Measurements from ENCODE around the gene RTEL1.

DNA sequence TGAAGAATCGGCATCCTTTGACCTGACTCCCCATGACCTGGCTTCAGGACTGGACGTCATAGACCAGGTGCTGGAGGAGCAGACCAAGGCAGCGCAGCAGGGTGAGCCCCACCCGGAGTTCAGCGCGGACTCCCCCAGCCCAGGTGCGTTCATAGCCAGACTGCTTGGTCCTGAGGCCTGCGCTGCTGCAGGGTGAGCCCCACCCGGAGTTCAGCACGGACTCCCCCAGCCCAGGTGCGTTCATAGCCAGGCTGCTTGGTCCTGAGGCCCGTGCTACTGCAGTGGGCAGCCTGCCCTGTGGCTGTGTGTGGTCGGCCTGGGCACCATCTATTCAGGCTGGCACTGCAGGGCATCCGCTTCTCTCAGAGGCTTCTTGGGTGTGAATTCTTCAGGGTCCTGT lies 15.8 kb downstream of the RTEL1 start:
- TF ChIP-seq POLR2A (IDR thresholded peaks at IDR 0.05; ENCODE audit: borderline replicate concordance, extremely low read depth, insufficient read depth, insufficient read length), result no peak
- no peak for TF ChIP-seq ZNF274 (IDR thresholded peaks at IDR 0.05; ENCODE audit: low read depth, low read length)
- TF ChIP-seq, protein P1, sequence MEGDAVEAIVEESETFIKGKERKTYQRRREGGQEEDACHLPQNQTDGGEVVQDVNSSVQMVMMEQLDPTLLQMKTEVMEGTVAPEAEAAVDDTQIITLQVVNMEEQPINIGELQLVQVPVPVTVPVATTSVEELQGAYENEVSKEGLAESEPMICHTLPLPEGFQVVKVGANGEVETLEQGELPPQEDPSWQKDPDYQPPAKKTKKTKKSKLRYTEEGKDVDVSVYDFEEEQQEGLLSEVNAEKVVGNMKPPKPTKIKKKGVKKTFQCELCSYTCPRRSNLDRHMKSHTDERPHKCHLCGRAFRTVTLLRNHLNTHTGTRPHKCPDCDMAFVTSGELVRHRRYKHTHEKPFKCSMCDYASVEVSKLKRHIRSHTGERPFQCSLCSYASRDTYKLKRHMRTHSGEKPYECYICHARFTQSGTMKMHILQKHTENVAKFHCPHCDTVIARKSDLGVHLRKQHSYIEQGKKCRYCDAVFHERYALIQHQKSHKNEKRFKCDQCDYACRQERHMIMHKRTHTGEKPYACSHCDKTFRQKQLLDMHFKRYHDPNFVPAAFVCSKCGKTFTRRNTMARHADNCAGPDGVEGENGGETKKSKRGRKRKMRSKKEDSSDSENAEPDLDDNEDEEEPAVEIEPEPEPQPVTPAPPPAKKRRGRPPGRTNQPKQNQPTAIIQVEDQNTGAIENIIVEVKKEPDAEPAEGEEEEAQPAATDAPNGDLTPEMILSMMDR (IDR thresholded peaks at IDR 0.05 in 2 of 3, conservative IDR thresholded peaks at IDR 0.05 in 1 of 3; ENCODE audit: borderline replicate concordance in 1 of 3, insufficient read depth in 1 of 3, low read depth in 2 of 3, low read length in 2 of 3), result no peak
- TF ChIP-seq ELF1 (IDR thresholded peaks at IDR 0.05; ENCODE audit: borderline replicate concordance, low read depth), result no peak
- TF ChIP-seq, protein P2, sequence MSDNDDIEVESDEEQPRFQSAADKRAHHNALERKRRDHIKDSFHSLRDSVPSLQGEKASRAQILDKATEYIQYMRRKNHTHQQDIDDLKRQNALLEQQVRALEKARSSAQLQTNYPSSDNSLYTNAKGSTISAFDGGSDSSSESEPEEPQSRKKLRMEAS (IDR thresholded peaks at IDR 0.05), result no peak
- TF ChIP-seq, protein P3, sequence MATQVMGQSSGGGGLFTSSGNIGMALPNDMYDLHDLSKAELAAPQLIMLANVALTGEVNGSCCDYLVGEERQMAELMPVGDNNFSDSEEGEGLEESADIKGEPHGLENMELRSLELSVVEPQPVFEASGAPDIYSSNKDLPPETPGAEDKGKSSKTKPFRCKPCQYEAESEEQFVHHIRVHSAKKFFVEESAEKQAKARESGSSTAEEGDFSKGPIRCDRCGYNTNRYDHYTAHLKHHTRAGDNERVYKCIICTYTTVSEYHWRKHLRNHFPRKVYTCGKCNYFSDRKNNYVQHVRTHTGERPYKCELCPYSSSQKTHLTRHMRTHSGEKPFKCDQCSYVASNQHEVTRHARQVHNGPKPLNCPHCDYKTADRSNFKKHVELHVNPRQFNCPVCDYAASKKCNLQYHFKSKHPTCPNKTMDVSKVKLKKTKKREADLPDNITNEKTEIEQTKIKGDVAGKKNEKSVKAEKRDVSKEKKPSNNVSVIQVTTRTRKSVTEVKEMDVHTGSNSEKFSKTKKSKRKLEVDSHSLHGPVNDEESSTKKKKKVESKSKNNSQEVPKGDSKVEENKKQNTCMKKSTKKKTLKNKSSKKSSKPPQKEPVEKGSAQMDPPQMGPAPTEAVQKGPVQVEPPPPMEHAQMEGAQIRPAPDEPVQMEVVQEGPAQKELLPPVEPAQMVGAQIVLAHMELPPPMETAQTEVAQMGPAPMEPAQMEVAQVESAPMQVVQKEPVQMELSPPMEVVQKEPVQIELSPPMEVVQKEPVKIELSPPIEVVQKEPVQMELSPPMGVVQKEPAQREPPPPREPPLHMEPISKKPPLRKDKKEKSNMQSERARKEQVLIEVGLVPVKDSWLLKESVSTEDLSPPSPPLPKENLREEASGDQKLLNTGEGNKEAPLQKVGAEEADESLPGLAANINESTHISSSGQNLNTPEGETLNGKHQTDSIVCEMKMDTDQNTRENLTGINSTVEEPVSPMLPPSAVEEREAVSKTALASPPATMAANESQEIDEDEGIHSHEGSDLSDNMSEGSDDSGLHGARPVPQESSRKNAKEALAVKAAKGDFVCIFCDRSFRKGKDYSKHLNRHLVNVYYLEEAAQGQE (IDR thresholded peaks at IDR 0.05; ENCODE audit: low read depth), result no peak
- TF ChIP-seq RAD21 (IDR thresholded peaks at IDR 0.05; ENCODE audit: low read depth), result no peak

Measured in HCT116 (cell line).